Prostate gland (tissue), 2 donors: ENCODE measurements around the gene AUTS2.

ENCODE experiments used
- POLR2A ChIP-seq: fragments of 450-650 bp; IDR thresholded peaks from one replicate; pipeline ENCODE4 v1.6.1; 2016; ENCODE audit warnings: antibody characterized with exemption, mild to moderate bottlenecking
- TF ChIP-seq, protein P1 (sequence below), 4 experiments: fragments of 200-600 bp in 2 of 4; fragments of 450-650 bp in 2 of 4; sonication (generic) in 2 of 4; IDR thresholded peaks; 1 replicate in 3 of 4; 2 replicates in 1 of 4; pipeline ENCODE4 v1.5.1; 2016 to 2019; ENCODE audit warnings: antibody characterized with exemption in 4 of 4, mild to moderate bottlenecking in 2 of 4, moderate library complexity in 2 of 4

DNA sequence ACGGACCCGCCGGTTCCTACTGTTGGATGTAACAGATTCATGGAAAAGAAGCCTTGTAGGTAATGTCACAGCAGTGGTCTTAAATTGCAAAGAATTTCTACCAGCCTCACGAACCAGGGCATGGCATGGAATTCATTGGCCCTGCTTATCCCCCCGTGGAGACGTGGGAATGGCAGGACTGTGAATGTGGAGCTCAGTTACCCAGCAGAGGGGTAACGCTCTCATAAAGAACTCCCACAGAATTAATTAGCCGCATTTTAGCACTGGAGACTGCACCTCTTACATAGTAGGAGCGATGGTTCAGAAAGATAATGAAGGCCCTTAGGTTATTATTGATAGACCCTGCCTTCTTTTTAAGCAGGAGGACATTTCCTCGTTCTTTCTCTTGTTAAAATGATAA, 715.4 kb downstream of the AUTS2 start:
- TF ChIP-seq, protein P1, sequence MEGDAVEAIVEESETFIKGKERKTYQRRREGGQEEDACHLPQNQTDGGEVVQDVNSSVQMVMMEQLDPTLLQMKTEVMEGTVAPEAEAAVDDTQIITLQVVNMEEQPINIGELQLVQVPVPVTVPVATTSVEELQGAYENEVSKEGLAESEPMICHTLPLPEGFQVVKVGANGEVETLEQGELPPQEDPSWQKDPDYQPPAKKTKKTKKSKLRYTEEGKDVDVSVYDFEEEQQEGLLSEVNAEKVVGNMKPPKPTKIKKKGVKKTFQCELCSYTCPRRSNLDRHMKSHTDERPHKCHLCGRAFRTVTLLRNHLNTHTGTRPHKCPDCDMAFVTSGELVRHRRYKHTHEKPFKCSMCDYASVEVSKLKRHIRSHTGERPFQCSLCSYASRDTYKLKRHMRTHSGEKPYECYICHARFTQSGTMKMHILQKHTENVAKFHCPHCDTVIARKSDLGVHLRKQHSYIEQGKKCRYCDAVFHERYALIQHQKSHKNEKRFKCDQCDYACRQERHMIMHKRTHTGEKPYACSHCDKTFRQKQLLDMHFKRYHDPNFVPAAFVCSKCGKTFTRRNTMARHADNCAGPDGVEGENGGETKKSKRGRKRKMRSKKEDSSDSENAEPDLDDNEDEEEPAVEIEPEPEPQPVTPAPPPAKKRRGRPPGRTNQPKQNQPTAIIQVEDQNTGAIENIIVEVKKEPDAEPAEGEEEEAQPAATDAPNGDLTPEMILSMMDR (IDR thresholded peaks at IDR 0.05): no peak
- no peak for TF ChIP-seq POLR2A
